ENCODE data around the gene SH3PXD2B. TPM values are rescaled to one million over a fixed set of nuclear protein-coding genes. Genes with fewer than 3 reads are reported as not detected.
"Not testable (repeated sequence)": the region's sequence is repeated elsewhere in the genome, so short reads cannot be mapped to it uniquely, and the experiment has no call there.

Gene SH3PXD2B
- total RNA-seq, 1 experiment from 2014 or later = 9.4 TPM

- DNase-seq (ENCODE audit: low spot score) = not testable (repeated sequence)
These were observed 52.3 kb downstream of the SH3PXD2B start for GRCh38 chr5:172402031-172402430.

GRCh38 chr5:172399826-172400225 is 54.5 kb downstream of the SH3PXD2B start:
- no peak for DNase-seq (ENCODE audit: low spot score)

- DNase-seq (ENCODE audit: low spot score) = no peak
These were observed 55.0 kb downstream of the SH3PXD2B start for GRCh38 chr5:172399336-172399735.

- not testable (repeated sequence) for DNase-seq (ENCODE audit: low spot score)
These were observed 55.7 kb downstream of the SH3PXD2B start for GRCh38 chr5:172398645-172399044.

GRCh38 chr5:172396994-172397393 is 57.3 kb downstream of the SH3PXD2B start:
- not testable (repeated sequence) for DNase-seq (ENCODE audit: low spot score)

GRCh38 chr5:172396220-172396619 is 58.1 kb downstream of the SH3PXD2B start:
- no peak for DNase-seq (ENCODE audit: low spot score)

- DNase-seq (ENCODE audit: low spot score) = no peak
These were observed 58.8 kb downstream of the SH3PXD2B start for GRCh38 chr5:172395483-172395882.

GRCh38 chr5:172389578-172390112 is 64.7 kb downstream of the SH3PXD2B start:
- DNase-seq (ENCODE audit: low spot score) = no peak

GRCh38 chr5:172388246-172388733 is 66.0 kb downstream of the SH3PXD2B start:
- no peak for DNase-seq (ENCODE audit: low spot score)

GRCh38 chr5:172385707-172386106 is 68.6 kb downstream of the SH3PXD2B start:
- DNase-seq (ENCODE audit: low spot score) = no peak

GRCh38 chr5:172385010-172385563 is 69.2 kb downstream of the SH3PXD2B start:
- DNase-seq (ENCODE audit: low spot score) = no peak

GRCh38 chr5:172383191-172383802 is 71.0 kb downstream of the SH3PXD2B start:
- no peak for DNase-seq (ENCODE audit: low spot score)

GRCh38 chr5:172380987-172381643 is 73.2 kb downstream of the SH3PXD2B start:
- no peak for DNase-seq (ENCODE audit: low spot score)

GRCh38 chr5:172380301-172380986 is 73.9 kb downstream of the SH3PXD2B start:
- no peak for DNase-seq (ENCODE audit: low spot score)

GRCh38 chr5:172379481-172379880 is 74.8 kb downstream of the SH3PXD2B start:
- no peak for DNase-seq (ENCODE audit: low spot score)

- no peak for DNase-seq (ENCODE audit: low spot score)
These were observed 76.5 kb downstream of the SH3PXD2B start for GRCh38 chr5:172377856-172378255.

- DNase-seq (ENCODE audit: low spot score) = no peak
These were observed 76.9 kb downstream of the SH3PXD2B start for GRCh38 chr5:172377438-172377837.

- DNase-seq (ENCODE audit: low spot score) = no peak
These were observed 79.5 kb downstream of the SH3PXD2B start for GRCh38 chr5:172374783-172375182.

GRCh38 chr5:172373680-172374079 is 80.6 kb downstream of the SH3PXD2B start:
- no peak for DNase-seq (ENCODE audit: low spot score)

- no peak for DNase-seq (ENCODE audit: low spot score)
These were observed 82.6 kb downstream of the SH3PXD2B start for GRCh38 chr5:172371684-172372083.

- DNase-seq (ENCODE audit: low spot score) = no peak
These were observed 83.4 kb downstream of the SH3PXD2B start for GRCh38 chr5:172370648-172371545.
